HEK293 (cell line): ENCODE measurements around the gene DCAF8.
A peak's percentile ranks its signal among the peaks of the same experiment; 100 is the strongest.

Experiments
- CTCF ChIA-PET: fragments of 350-600 bp; formaldehyde crosslinking; extraction: SDS; loops from one replicate; lab custom pipeline; 2021; ENCODE audit warnings: antibody characterized with exemption; lab: Yijun Ruan, JAX
- POLR2A ChIA-PET: fragments of 300-600 bp; formaldehyde crosslinking; extraction: SDS; loops from one replicate; lab custom pipeline; 2020; ENCODE audit warnings: antibody characterized with exemption, inconsistent platforms; lab: Yijun Ruan, JAX
- H3K27ac ChIP-seq: fragments of 200-500 bp; sonication (Bioruptor generic); 2 replicates; pipeline ENCODE4 v1.5.1; 2014; ENCODE audit warnings: low read depth, low read length, control low read depth, inconsistent platforms; ENCODE audit errors: extremely low read depth
- H3K36me3 ChIP-seq, 2 experiments: fragments of 200-500 bp in 1 of 2; sonication (Bioruptor generic) in 1 of 2; 1 replicate in 1 of 2; 2 replicates in 1 of 2; pipeline ENCODE4 v1.5.1; 2014 to 2017; ENCODE audit warnings: inconsistent platforms in 2 of 2, low read length in 2 of 2; ENCODE audit not compliant: control insufficient read depth in 2 of 2, insufficient read depth in 1 of 2
- H3K4me1 ChIP-seq: fragments of 200-500 bp; sonication (Bioruptor generic); 2 replicates; pipeline ENCODE4 v1.5.1; 2014; ENCODE audit warnings: mild to moderate bottlenecking, low read length, inconsistent platforms; ENCODE audit not compliant: control insufficient read depth, insufficient read depth
- H3K4me3 ChIP-seq: 2 replicates; pipeline ENCODE4 v1.5.1; 2011; ENCODE audit warnings: low read depth, mild to moderate bottlenecking, control low read depth, low read length, moderate library complexity
- H3K9me3 ChIP-seq: fragments of 200-500 bp; sonication (Bioruptor generic); 2 replicates; pipeline ENCODE4 v1.5.1; 2014; ENCODE audit warnings: low read depth, low read length, inconsistent platforms; ENCODE audit not compliant: control insufficient read depth, insufficient read depth
- EGR2 ChIP-seq: fragments of 450-650 bp; formaldehyde crosslinking; IDR thresholded peaks from 2 replicates; pipeline ENCODE4 v1.5.1; 2016; ENCODE audit warnings: low read depth, missing biosample characterization, missing genetic modification characterization
- GFI1B ChIP-seq: fragments of 450-650 bp; formaldehyde crosslinking; IDR thresholded peaks from 2 replicates; pipeline ENCODE4 v1.5.1; 2016; ENCODE audit warnings: missing biosample characterization, missing genetic modification characterization
- ZBTB26 ChIP-seq: fragments of 450-650 bp; formaldehyde crosslinking; optimal IDR thresholded peaks from 2 replicates; pipeline ENCODE3; 2016; ENCODE audit warnings: missing biosample characterization, mild to moderate bottlenecking, missing genetic modification characterization
- ZFHX2 ChIP-seq: fragments of 450-650 bp; formaldehyde crosslinking; conservative IDR thresholded peaks from 2 replicates; pipeline ENCODE4 v1.5.1; 2016; ENCODE audit warnings: missing biosample characterization, missing genetic modification characterization
- ZNF112 ChIP-seq: fragments of 450-650 bp; formaldehyde crosslinking; IDR thresholded peaks from 2 replicates; pipeline ENCODE4 v1.5.0; 2017; ENCODE audit warnings: missing biosample characterization, missing genetic modification characterization
- ZNF24 ChIP-seq: fragments of 450-650 bp; formaldehyde crosslinking; IDR thresholded peaks from 2 replicates; pipeline ENCODE4 v1.5.1; 2016; ENCODE audit warnings: missing biosample characterization, missing genetic modification characterization
- ZNF324 ChIP-seq: fragments of 450-650 bp; formaldehyde crosslinking; IDR thresholded peaks from 2 replicates; pipeline ENCODE4 v1.5.1; 2016; ENCODE audit warnings: missing biosample characterization, missing genetic modification characterization
- ZNF473 ChIP-seq: fragments of 450-650 bp; formaldehyde crosslinking; IDR thresholded peaks from 2 replicates; pipeline ENCODE4 v1.5.1; 2017; ENCODE audit warnings: missing biosample characterization, missing genetic modification characterization
- ZNF529 ChIP-seq: fragments of 450-650 bp; formaldehyde crosslinking; IDR thresholded peaks from 2 replicates; pipeline ENCODE4 v1.5.1; 2017; ENCODE audit warnings: missing genetic modification characterization, missing biosample characterization; ENCODE audit not compliant: insufficient replicate concordance
- ZNF785 ChIP-seq: fragments of 450-650 bp; formaldehyde crosslinking; IDR thresholded peaks from 2 replicates; pipeline ENCODE4 v1.5.1; 2016; ENCODE audit warnings: missing biosample characterization, missing genetic modification characterization
- ZNF792 ChIP-seq: fragments of 450-650 bp; formaldehyde crosslinking; IDR thresholded peaks from 2 replicates; pipeline ENCODE4 v1.5.1; 2016; ENCODE audit warnings: missing biosample characterization, missing genetic modification characterization
- ZSCAN23 ChIP-seq: fragments of 450-650 bp; formaldehyde crosslinking; IDR thresholded peaks from 2 replicates; pipeline ENCODE4 v1.5.1; 2016; ENCODE audit warnings: missing biosample characterization, missing genetic modification characterization
- TF ChIP-seq, protein P1 (sequence below): fragments of 450-650 bp; formaldehyde crosslinking; IDR thresholded peaks from 2 replicates; pipeline ENCODE4 v1.5.1; 2017; ENCODE audit warnings: missing biosample characterization, mild to moderate bottlenecking, missing genetic modification characterization, moderate library complexity
- TF ChIP-seq, protein P2 (sequence below): fragments of 450-650 bp; formaldehyde crosslinking; IDR thresholded peaks from 2 replicates; pipeline ENCODE4 v1.5.1; 2017; ENCODE audit warnings: missing biosample characterization, missing genetic modification characterization
- TF ChIP-seq, protein P3 (sequence below): fragments of 450-650 bp; formaldehyde crosslinking; IDR thresholded peaks from 2 replicates; pipeline ENCODE4 v1.5.1; 2016; ENCODE audit warnings: missing biosample characterization, missing genetic modification characterization

DCAF8 gene

DNA sequence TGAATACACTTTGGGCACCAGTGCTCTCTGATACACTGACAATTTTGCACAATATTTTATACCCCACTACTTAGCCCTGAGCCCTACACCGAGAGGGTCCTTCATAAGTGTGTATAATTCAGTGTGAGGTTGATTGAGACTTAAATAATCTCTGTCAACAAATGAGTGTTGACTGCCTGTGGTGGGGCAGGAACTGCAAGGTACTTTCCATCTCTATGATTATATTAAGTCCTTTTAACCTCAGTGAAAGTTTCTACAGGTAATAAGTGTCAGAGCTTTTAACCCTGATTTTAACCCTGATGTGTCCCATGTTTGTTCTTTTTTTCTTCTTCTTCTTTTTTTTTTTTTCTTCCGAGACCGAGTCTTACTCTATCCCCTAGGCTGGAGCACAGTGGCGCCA, 66.2 kb downstream of the DCAF8 start (continued):
- TF ChIP-seq ZNF785 (tag by site-specific recombination) (no peak), ZNF473 (no peak), ZSCAN23 (tag by site-specific recombination) (no peak), ZNF24 (tag by site-specific recombination) (no peak), ZBTB26 (tag by site-specific recombination) (no peak)

DNA sequence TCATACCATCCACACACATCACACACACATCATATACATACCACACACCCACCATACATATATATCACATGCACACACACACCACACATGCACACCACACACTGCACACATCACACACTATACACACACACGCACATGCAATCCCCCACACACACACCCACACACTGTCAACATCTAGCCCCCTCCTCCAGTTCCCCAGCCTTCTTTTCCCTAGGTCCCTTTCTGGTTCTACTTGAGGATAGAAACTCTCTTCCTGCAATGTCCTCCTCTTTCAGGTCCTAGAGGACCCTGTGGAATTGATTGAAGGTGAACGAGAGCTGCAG, 67.7 kb downstream of the DCAF8 start:
- Histone ChIP-seq H3K9me3 (no peaks in the 10 kb centered on the region), H3K4me1 (no peaks in the 10 kb centered on the region), H3K4me3 (no peak overlapping the region), H3K27ac (no peak overlapping the region), H3K36me3 (no peaks in the 10 kb centered on the region)
- CTCF ChIA-PET, result interaction anchor here (1.0 to 1.8 kb wide), 4 partner anchors 9 to 96 kb away, joined by 3 to 11 read pairs (median 8); no protein-coding TSS in a partner anchor
- TF ChIP-seq, protein P1, sequence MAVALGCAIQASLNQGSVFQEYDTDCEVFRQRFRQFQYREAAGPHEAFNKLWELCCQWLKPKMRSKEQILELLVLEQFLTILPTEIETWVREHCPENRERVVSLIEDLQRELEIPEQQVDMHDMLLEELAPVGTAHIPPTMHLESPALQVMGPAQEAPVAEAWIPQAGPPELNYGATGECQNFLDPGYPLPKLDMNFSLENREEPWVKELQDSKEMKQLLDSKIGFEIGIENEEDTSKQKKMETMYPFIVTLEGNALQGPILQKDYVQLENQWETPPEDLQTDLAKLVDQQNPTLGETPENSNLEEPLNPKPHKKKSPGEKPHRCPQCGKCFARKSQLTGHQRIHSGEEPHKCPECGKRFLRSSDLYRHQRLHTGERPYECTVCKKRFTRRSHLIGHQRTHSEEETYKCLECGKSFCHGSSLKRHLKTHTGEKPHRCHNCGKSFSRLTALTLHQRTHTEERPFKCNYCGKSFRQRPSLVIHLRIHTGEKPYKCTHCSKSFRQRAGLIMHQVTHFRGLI (tag by site-specific recombination), result no peak
- TF ChIP-seq ZNF112 (tag by site-specific recombination) (0 out of 2 replicates have a peak, but pooled peaks have one; percentile 0), ZFHX2 (tag by site-specific recombination) (peak; percentile 75), EGR2 (tag by site-specific recombination) (peak; percentile 88), ZNF792 (tag by site-specific recombination) (0 out of 2 replicates have a peak, but pooled peaks have one; percentile 4), GFI1B (tag by site-specific recombination) (no peak), ZNF324 (no peak), ZNF529 (tag by site-specific recombination) (no peak)
- TF ChIP-seq, protein P2, sequence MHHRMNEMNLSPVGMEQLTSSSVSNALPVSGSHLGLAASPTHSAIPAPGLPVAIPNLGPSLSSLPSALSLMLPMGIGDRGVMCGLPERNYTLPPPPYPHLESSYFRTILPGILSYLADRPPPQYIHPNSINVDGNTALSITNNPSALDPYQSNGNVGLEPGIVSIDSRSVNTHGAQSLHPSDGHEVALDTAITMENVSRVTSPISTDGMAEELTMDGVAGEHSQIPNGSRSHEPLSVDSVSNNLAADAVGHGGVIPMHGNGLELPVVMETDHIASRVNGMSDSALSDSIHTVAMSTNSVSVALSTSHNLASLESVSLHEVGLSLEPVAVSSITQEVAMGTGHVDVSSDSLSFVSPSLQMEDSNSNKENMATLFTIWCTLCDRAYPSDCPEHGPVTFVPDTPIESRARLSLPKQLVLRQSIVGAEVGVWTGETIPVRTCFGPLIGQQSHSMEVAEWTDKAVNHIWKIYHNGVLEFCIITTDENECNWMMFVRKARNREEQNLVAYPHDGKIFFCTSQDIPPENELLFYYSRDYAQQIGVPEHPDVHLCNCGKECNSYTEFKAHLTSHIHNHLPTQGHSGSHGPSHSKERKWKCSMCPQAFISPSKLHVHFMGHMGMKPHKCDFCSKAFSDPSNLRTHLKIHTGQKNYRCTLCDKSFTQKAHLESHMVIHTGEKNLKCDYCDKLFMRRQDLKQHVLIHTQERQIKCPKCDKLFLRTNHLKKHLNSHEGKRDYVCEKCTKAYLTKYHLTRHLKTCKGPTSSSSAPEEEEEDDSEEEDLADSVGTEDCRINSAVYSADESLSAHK (tag by site-specific recombination), result 0 out of 2 replicates have a peak, but pooled peaks have one; percentile 17
- TF ChIP-seq, protein P3, sequence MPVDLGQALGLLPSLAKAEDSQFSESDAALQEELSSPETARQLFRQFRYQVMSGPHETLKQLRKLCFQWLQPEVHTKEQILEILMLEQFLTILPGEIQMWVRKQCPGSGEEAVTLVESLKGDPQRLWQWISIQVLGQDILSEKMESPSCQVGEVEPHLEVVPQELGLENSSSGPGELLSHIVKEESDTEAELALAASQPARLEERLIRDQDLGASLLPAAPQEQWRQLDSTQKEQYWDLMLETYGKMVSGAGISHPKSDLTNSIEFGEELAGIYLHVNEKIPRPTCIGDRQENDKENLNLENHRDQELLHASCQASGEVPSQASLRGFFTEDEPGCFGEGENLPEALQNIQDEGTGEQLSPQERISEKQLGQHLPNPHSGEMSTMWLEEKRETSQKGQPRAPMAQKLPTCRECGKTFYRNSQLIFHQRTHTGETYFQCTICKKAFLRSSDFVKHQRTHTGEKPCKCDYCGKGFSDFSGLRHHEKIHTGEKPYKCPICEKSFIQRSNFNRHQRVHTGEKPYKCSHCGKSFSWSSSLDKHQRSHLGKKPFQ (tag by site-specific recombination), result 0 out of 2 replicates have a peak, but pooled peaks have one; percentile 6
- POLR2A ChIA-PET, result no interaction called here
